Astrocyte of the cerebellum (primary cell): ENCODE results near the gene MECR.

Experiments used
- DNase-seq: peaks from one replicate; pipeline ENCODE4 v3.0.0-alpha.2; 2011; ENCODE audit warnings: low read depth
- H3K4me3 ChIP-seq: 2 replicates; pipeline ENCODE4 v1.5.1; 2011; ENCODE audit warnings: mild to moderate bottlenecking, low read depth, low read length, moderate library complexity
- CTCF ChIP-seq: IDR thresholded peaks from 2 replicates; pipeline ENCODE4 v1.5.1; 2012; ENCODE audit warnings: low read length, low read depth, moderate library complexity, mild to moderate bottlenecking; ENCODE audit errors: missing control alignments
- in situ Hi-C: cut with HindIII; loops from 2 replicates; pipeline ENCODE4 v1.10.0; 2017; ENCODE audit warnings: low sequenced_read_pairs

MECR gene

GRCh38 chr1:29200906-29201594 lies 29.7 kb downstream of the MECR start:
- in situ Hi-C loops = no loop called here
- no peak for DNase-seq
- TF ChIP-seq CTCF = no peak
- no peak overlapping the region for H3K4me3 ChIP-seq

- DNase-seq = no peak
- TF ChIP-seq CTCF = no peak
Measured at GRCh38 chr1:29197993-29198392, 32.7 kb downstream of the MECR start.

GRCh38 chr1:29197590-29197924 lies 33.2 kb downstream of the MECR start:
- no peak overlapping the region for H3K4me3 ChIP-seq
- DNase-seq = no peak
- in situ Hi-C loops = no loop called here
- peak; percentile 67 for TF ChIP-seq CTCF

More at GRCh38 chr1:29197993-29198392, 32.7 kb downstream of the MECR start:
- no peak overlapping the region for H3K4me3 ChIP-seq
- in situ Hi-C loops = no loop called here

GRCh38 chr1:29196863-29197589 lies 33.7 kb downstream of the MECR start:
- no peak for TF ChIP-seq CTCF
- DNase-seq = peak; percentile 54
- H3K4me3 ChIP-seq = no peak overlapping the region
- in situ Hi-C loops = no loop called here

GRCh38 chr1:29195881-29196291 lies 34.8 kb downstream of the MECR start:
- no peak overlapping the region for H3K4me3 ChIP-seq
- DNase-seq = no peak
- TF ChIP-seq CTCF = no peak
- in situ Hi-C loops = no loop called here

GRCh38 chr1:29193879-29194455 lies 36.8 kb downstream of the MECR start:
- DNase-seq = no peak
- no peak overlapping the region for H3K4me3 ChIP-seq
- no peak for TF ChIP-seq CTCF
- in situ Hi-C loops = no loop called here
